Upper lobe of left lung (tissue), 4 donors: ENCODE measurements around the gene ZNF620.
"Not testable (repeated sequence)": the region's sequence is repeated elsewhere in the genome, so short reads cannot be mapped to it uniquely, and the experiment has no call there.

Experiments
- EP300 ChIP-seq, 4 donors: sonication (generic); formaldehyde crosslinking; IDR thresholded peaks; one replicate each; pipeline ENCODE4 v1.5.1; 2017; ENCODE audit warnings: antibody characterized with exemption in 4 of 4, control low read depth in 2 of 4
- POLR2A ChIP-seq, 4 donors: fragments of 450-650 bp; IDR thresholded peaks; one replicate each; pipeline ENCODE4 v1.5.1; 2016 to 2017; ENCODE audit warnings: antibody characterized with exemption in 4 of 4, mild to moderate bottlenecking in 2 of 4
- POLR2AphosphoS5 ChIP-seq, 2 donors: sonication (generic); formaldehyde crosslinking; IDR thresholded peaks; one replicate each; pipeline ENCODE4 v1.5.1; 2017; ENCODE audit warnings: antibody characterized with exemption in 2 of 2
- TF ChIP-seq, protein P1 (sequence below), 6 experiments: fragments of 450-650 bp in 4 of 6; fragments of 200-600 bp in 2 of 6; sonication (generic) in 2 of 6; IDR thresholded peaks; one replicate each; pipeline ENCODE4 v1.5.1; 2016 to 2019; ENCODE audit warnings: antibody characterized with exemption in 6 of 6

DNA sequence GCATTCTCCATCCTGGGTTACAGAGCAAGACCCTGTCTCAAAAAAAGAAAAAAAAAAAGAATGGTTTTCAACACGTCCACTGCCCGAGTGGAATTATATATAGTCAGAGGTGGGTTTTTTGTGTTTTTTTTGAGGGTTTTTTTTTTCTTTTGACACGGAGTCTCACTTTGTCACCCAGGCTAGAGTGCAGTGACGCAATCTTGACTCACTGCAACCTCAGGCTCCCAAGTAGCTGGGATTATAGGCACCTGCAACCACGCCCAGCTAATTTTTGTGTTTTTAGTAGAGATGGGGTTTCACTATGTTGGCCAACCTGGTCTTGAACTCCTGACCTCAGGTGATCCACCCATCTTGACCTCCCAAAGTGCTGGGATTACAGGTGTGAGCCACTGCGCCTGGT is 45.4 kb upstream of the ZNF620 start:
- TF ChIP-seq, protein P1, sequence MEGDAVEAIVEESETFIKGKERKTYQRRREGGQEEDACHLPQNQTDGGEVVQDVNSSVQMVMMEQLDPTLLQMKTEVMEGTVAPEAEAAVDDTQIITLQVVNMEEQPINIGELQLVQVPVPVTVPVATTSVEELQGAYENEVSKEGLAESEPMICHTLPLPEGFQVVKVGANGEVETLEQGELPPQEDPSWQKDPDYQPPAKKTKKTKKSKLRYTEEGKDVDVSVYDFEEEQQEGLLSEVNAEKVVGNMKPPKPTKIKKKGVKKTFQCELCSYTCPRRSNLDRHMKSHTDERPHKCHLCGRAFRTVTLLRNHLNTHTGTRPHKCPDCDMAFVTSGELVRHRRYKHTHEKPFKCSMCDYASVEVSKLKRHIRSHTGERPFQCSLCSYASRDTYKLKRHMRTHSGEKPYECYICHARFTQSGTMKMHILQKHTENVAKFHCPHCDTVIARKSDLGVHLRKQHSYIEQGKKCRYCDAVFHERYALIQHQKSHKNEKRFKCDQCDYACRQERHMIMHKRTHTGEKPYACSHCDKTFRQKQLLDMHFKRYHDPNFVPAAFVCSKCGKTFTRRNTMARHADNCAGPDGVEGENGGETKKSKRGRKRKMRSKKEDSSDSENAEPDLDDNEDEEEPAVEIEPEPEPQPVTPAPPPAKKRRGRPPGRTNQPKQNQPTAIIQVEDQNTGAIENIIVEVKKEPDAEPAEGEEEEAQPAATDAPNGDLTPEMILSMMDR (IDR thresholded peaks at IDR 0.05), result not testable (repeated sequence)
- TF ChIP-seq POLR2AphosphoS5, EP300, POLR2A (IDR thresholded peaks at IDR 0.05): not testable (repeated sequence)
